ENCODE data around the gene TMEM163. TPM values are rescaled to one million over a fixed set of nuclear protein-coding genes. Genes with fewer than 3 reads are reported as not detected.

The TMEM163 gene
- total and polyA plus RNA-seq, 8 donors: 3.9 to 48.4 (median 14.0) TPM

GRCh38 chr2:134536296-134536695, 182.5 kb downstream of the TMEM163 start:
- H3K27ac ChIP-seq: no peak overlapping the region
- no peaks in the 10 kb centered on the region for H3K9me3 ChIP-seq
- DNase-seq: no peak
- no peaks in the 10 kb centered on the region for H3K4me1 ChIP-seq
- intact Hi-C loops (cut with DNase I): no loop called here
- no peak for TF ChIP-seq CTCF (IDR thresholded peaks at IDR 0.05)
- no peaks in the 10 kb centered on the region for H3K36me3 ChIP-seq
- no peak overlapping the region for H3K4me3 ChIP-seq
- H3K27me3 ChIP-seq: no peaks in the 10 kb centered on the region
- ATAC-seq: no peak

- ATAC-seq (no peak), DNase-seq (no peak)
- Histone ChIP-seq H3K36me3 (no peaks in the 10 kb centered on the region), H3K27ac (no peak overlapping the region), H3K4me1 (no peaks in the 10 kb centered on the region), H3K9me3 (no peaks in the 10 kb centered on the region), H3K4me3 (no peak overlapping the region), H3K27me3 (no peaks in the 10 kb centered on the region)
- TF ChIP-seq CTCF (IDR thresholded peaks at IDR 0.05): no peak
- intact Hi-C loops (cut with DNase I): no loop called here
Measured at GRCh38 chr2:134532537-134532936, 186.3 kb downstream of the TMEM163 start.

GRCh38 chr2:134527381-134527780, 191.4 kb downstream of the TMEM163 start:
- H3K36me3 ChIP-seq: no peaks in the 10 kb centered on the region
- no peaks in the 10 kb centered on the region for H3K27me3 ChIP-seq
- ATAC-seq (no peak), DNase-seq (no peak)
- no peaks in the 10 kb centered on the region for H3K4me1 ChIP-seq
- intact Hi-C loops (cut with DNase I): no loop called here
- H3K27ac ChIP-seq: no peak overlapping the region
- no peaks in the 10 kb centered on the region for H3K9me3 ChIP-seq
- H3K4me3 ChIP-seq: no peak overlapping the region
- TF ChIP-seq CTCF (IDR thresholded peaks at IDR 0.05): no peak

GRCh38 chr2:134522496-134523455, 196.0 kb downstream of the TMEM163 start:
- no peak overlapping the region for H3K4me3 ChIP-seq
- DNase-seq (no peak), ATAC-seq (no peak)
- H3K4me1 ChIP-seq: no peaks in the 10 kb centered on the region
- no peaks in the 10 kb centered on the region for H3K27me3 ChIP-seq
- H3K9me3 ChIP-seq: no peaks in the 10 kb centered on the region
- H3K36me3 ChIP-seq: no peaks in the 10 kb centered on the region
- no peak for TF ChIP-seq CTCF (IDR thresholded peaks at IDR 0.05)
- no peak overlapping the region for H3K27ac ChIP-seq
- intact Hi-C loops (cut with DNase I): no loop called here

GRCh38 chr2:134518101-134518500, 200.7 kb downstream of the TMEM163 start:
- Histone ChIP-seq H3K4me1 (no peaks in the 10 kb centered on the region), H3K4me3 (no peak overlapping the region), H3K9me3 (no peaks in the 10 kb centered on the region), H3K27me3 (no peaks in the 10 kb centered on the region), H3K27ac (no peak overlapping the region), H3K36me3 (no peaks in the 10 kb centered on the region)
- intact Hi-C loops (cut with DNase I): no loop called here
- DNase-seq: no peak
- ATAC-seq: no peak
- no peak for TF ChIP-seq CTCF (IDR thresholded peaks at IDR 0.05)

All from left lung (tissue), 10 donors.